SK-N-SH treated with all-trans-retinoic acid at 6 μM for 48 hours (cell line): ENCODE results near the gene NSUN5.
"Not testable (repeated sequence)": the region's sequence is repeated elsewhere in the genome, so short reads cannot be mapped to it uniquely, and the experiment has no call there.

Source experiments
- CSDC2 ChIP-seq: fragments of 250-450 bp; sonication (Bioruptor Pico); IDR thresholded peaks from 2 replicates; pipeline ENCODE4 v1.5.0; 2020; ENCODE audit warnings: mild to moderate bottlenecking, moderate library complexity
- OSR1 ChIP-seq: fragments of 250-450 bp; sonication (Bioruptor Pico); IDR thresholded peaks from 2 replicates; pipeline ENCODE4 v1.8.0; 2022; ENCODE audit warnings: moderate library complexity, mild to moderate bottlenecking, inconsistent platforms
- ZNF565 ChIP-seq: fragments of 450-650 bp; formaldehyde crosslinking; conservative IDR thresholded peaks from 2 replicates; pipeline ENCODE4 v1.5.0; 2020; ENCODE audit warnings: low read depth, mild to moderate bottlenecking, moderate library complexity

- TF ChIP-seq CSDC2 (CRISPR knock-in tag); OSR1; ZNF565: not testable (repeated sequence)
These were observed 46.2 kb downstream of the NSUN5 start for GRCh38 chr7:73262416-73262815.
